A549 (cell line): Measurements from ENCODE around the gene MAP3K9. TPM values are rescaled to one million over a fixed set of nuclear protein-coding genes. Genes with fewer than 3 reads are reported as not detected.
A peak's percentile ranks its signal among the peaks of the same experiment; 100 is the strongest.

Source experiments
- ATAC-seq, 2 experiments: fragments of 200-7000 bp in 1 of 2; fragments of >200 bp in 1 of 2; cut with Nextera tagmentation in 1 of 2; cut with Tn5 transposase in 1 of 2; 3 replicates each; pipeline versions ENCODE4 v1.8.0 to v1.9.1; 2018 to 2020; ENCODE audit warnings: mild to moderate bottlenecking in 1 of 2, moderate library complexity in 1 of 2
- CTCF ChIA-PET: fragments of 300-600 bp; sonication (Branson Sonifier 250); formaldehyde crosslinking; extraction: SDS; loops from one replicate; lab custom pipeline; 2021; ENCODE audit warnings: antibody characterized with exemption, inconsistent platforms; lab: Yijun Ruan, JAX
- POLR2A ChIA-PET: fragments of 350-600 bp; formaldehyde crosslinking; extraction: SDS; loops from one replicate; lab custom pipeline; 2021; ENCODE audit warnings: antibody characterized with exemption, inconsistent platforms; lab: Yijun Ruan, JAX
- DNase-seq, 2 experiments: peaks; one replicate each; pipeline versions ENCODE4 v3.0.0 to v3.0.0-alpha.2; 2011 to 2016; ENCODE audit warnings: low read depth in 1 of 2, low spot score in 1 of 2
- FAIRE-seq: peaks from 2 replicates; lab custom pipeline; 2011; peaks lifted over from hg19 to GRCh38; lab: Jason Lieb, UNC
- H3K27ac ChIP-seq, 2 experiments: fragments of >200 bp; sonication (Bioruptor Twin); formaldehyde crosslinking; 3 replicates each; pipeline ENCODE4 v1.5.1; 2016 to 2017
- H3K4me1 ChIP-seq: fragments of >200 bp; sonication (Bioruptor Twin); formaldehyde crosslinking; 3 replicates; pipeline ENCODE4 v1.6.1; 2016
- H3K4me2 ChIP-seq: fragments of >200 bp; sonication (Bioruptor Twin); formaldehyde crosslinking; 3 replicates; pipeline ENCODE4 v1.6.1; 2016
- H3K4me3 ChIP-seq: fragments of >200 bp; sonication (Bioruptor Twin); formaldehyde crosslinking; 3 replicates; pipeline ENCODE4 v1.5.1; 2016
- H3K9me3 ChIP-seq: fragments of >200 bp; sonication (Bioruptor Twin); formaldehyde crosslinking; 3 replicates; pipeline ENCODE4 v1.6.1; 2016
- CEBPB ChIP-seq, 2 experiments: fragments of >200 bp in 1 of 2; sonication (Bioruptor Twin) in 1 of 2; formaldehyde crosslinking in 1 of 2; IDR thresholded peaks; 2 replicates each; pipeline ENCODE4 v1.6.1; 2012 to 2016
- E2F6 ChIP-seq: IDR thresholded peaks from 2 replicates; pipeline ENCODE4 v1.6.1; 2012; ENCODE audit warnings: low read depth, borderline replicate concordance
- ELK1 ChIP-seq: fragments of 150-350 bp; IDR thresholded peaks from 2 replicates; pipeline ENCODE4 v1.6.1; 2014; ENCODE audit warnings: low read depth, mild to moderate bottlenecking, low read length
- FOSB ChIP-seq: fragments of 250-450 bp; sonication (Bioruptor Pico); IDR thresholded peaks from 2 replicates; pipeline ENCODE4 v1.5.0; 2020; ENCODE audit warnings: mild to moderate bottlenecking, moderate library complexity
- HEYL ChIP-seq: fragments of 250-450 bp; sonication (Bioruptor Pico); IDR thresholded peaks from 2 replicates; pipeline ENCODE4 v1.8.0; 2021; ENCODE audit warnings: mild to moderate bottlenecking, moderate library complexity
- HOXB13 ChIP-seq: fragments of 250-450 bp; sonication (Bioruptor Pico); IDR thresholded peaks from 2 replicates; pipeline ENCODE4 v1.5.0; 2020; ENCODE audit warnings: low read depth, mild to moderate bottlenecking, moderate library complexity
- JUN ChIP-seq, 2 experiments: fragments of >200 bp; sonication (Bioruptor Twin); formaldehyde crosslinking; IDR thresholded peaks; 2 replicates in 1 of 2; 3 replicates in 1 of 2; pipeline ENCODE4 v1.6.1; 2016 to 2017
- MYC ChIP-seq: IDR thresholded peaks from 2 replicates; pipeline ENCODE4 v1.6.1; 2012; ENCODE audit warnings: mild to moderate bottlenecking, inconsistent platforms, low read length, improper control_type of control experiment, borderline replicate concordance
- NFE2L2 ChIP-seq: fragments of 150-350 bp; conservative IDR thresholded peaks from 2 replicates; pipeline ENCODE4 v1.6.1; 2014; ENCODE audit warnings: low read length
- PHF8 ChIP-seq: fragments of 200-600 bp; sonication (generic); IDR thresholded peaks from 2 replicates; pipeline ENCODE4 v1.6.1; 2016; ENCODE audit warnings: low read depth, mild to moderate bottlenecking, antibody characterized with exemption, moderate library complexity, borderline replicate concordance
- RARB ChIP-seq: fragments of 250-450 bp; sonication (Bioruptor Pico); IDR thresholded peaks from 2 replicates; pipeline ENCODE4 v1.8.0; 2021; ENCODE audit warnings: mild to moderate bottlenecking, moderate library complexity
- REST ChIP-seq: fragments of 200-600 bp; sonication (generic); IDR thresholded peaks from 2 replicates; pipeline ENCODE4 v1.6.1; 2016; ENCODE audit warnings: antibody characterized with exemption, mild to moderate bottlenecking, moderate library complexity
- TFCP2L1 ChIP-seq: fragments of 250-450 bp; sonication (Bioruptor Pico); IDR thresholded peaks from 2 replicates; pipeline ENCODE4 v1.5.0; 2021; ENCODE audit warnings: mild to moderate bottlenecking
- USF2 ChIP-seq: fragments of 450-650 bp; IDR thresholded peaks from 2 replicates; pipeline ENCODE4 v1.6.1; 2014; ENCODE audit warnings: antibody characterized with exemption
- ZFP36 ChIP-seq: fragments of 450-650 bp; IDR thresholded peaks from 2 replicates; pipeline ENCODE4 v1.6.1; 2014; ENCODE audit warnings: borderline replicate concordance; ENCODE audit not compliant: partially characterized antibody
- WGBS: methylation state at CpG from one replicate; pipeline ENCODE4 v1.1.6; 2017; ENCODE audit errors: missing lambda C conversion rate; 5-methylcytosine and 5-hydroxymethylcytosine counted together
- polyA plus RNA-seq, 4 experiments: library from polyadenylated mRNA; depleted of rRNA in 3 of 4; stranded (reverse); fragments of >200 nt; fragmentation: RNase III in 1 of 4; extraction: RNeasy Plus Mini Kit Qiagen cat#74134 plus additional on column Dnase treatment in 1 of 4; gene quantifications; 2 replicates in 3 of 4; 3 replicates in 1 of 4; pipeline ENCODE4 v1.2.3, GENCODE V29; 2011 to 2017
- TF ChIP-seq, protein P1 (sequence below): IDR thresholded peaks from 2 replicates; pipeline ENCODE4 v1.6.1; 2012
- TF ChIP-seq, protein P2 (sequence below): IDR thresholded peaks from 2 replicates; pipeline ENCODE4 v1.6.1; 2012
- TF ChIP-seq, protein P3 (sequence below): fragments of >200 bp; sonication (Bioruptor Twin); formaldehyde crosslinking; IDR thresholded peaks from 3 replicates; pipeline ENCODE4 v1.6.1; 2016

Gene MAP3K9
- polyA plus RNA-seq, 2 of the 4 experiments (the other 2 are of a cell fraction), result 5.3 to 8.5 TPM

DNA sequence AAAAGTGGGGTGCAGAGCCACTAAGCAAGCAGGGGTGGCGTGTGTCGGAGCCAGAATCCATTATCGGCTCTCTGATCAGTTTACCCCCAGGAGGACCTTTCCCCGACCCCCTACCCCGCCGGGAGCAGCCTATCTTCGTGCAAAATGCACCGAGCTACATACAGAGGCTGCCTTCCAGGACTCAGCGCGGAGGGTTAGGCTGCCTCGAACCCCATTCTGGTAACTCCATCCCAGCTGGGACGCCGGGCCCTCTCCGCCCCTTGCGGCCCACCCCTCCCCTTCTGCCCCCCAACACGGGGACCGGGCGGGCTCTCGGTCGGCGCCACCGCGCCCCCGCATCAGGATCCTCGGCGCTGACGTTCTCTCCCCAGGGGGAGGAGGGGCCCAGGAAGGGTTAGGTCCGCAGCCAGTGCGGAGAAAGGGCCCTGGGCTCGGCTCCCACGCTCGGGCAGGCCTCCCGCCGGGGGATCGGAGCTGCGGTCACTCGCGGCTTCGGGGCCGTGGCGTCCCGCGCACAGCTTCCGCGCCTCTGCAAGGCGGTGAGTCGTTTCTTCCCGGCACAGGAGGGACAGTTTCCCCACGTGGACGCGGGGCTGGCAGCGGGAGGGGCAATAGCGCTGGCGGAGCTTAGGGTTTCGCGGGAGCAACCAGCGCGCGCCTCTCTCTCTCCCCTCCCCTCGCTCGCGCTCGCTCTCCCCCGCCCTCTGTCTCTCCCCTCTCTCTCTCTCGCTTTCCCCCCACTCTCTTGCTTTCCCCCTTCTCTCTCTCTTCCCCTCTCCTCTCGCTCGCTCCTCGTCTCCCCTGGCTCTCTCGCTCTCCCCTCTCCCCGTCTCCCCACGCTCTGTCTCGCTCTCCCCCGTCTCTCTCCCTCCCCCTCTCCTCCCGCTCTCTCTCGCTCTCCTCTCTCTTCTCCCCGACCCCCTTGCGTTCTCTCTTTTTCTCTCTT, 12.5 kb upstream of the MAP3K9 start:
- Histone ChIP-seq H3K4me1 (peaks cover 14% of the 10 kb centered on the region; the same call in 2 of the 3 replicates), H3K4me2 (peak overlapping the region; percentile 100), H3K9me3 (no peaks in the 10 kb centered on the region), H3K27ac (peak overlapping the region; percentile 89 to 97), H3K4me3 (peak overlapping the region; percentile 94)
- ATAC-seq (peak; percentile 58 to 71), FAIRE-seq (no peak), DNase-seq (peak; percentile 42 to 62)
- ChIA-PET CTCF (interaction anchor here (1.0 to 1.7 kb wide), 2 partner anchors 83 to 86 kb away, joined by 3 to 5 read pairs; partner anchors contain the start of gene PCNX1), POLR2A (interaction anchor here (1.3 to 1.5 kb wide), 2 partner anchors 13 to 85 kb away, joined by 3 to 7 read pairs; partner anchors contain the start of genes MAP3K9 and PCNX1)
- TF ChIP-seq JUN (IDR thresholded peaks at IDR 0.05) (0 out of 5 replicates have a peak, but pooled peaks of 1 of the 2 experiments have one; percentile 17), REST (no peak), HEYL (CRISPR knock-in tag) (no peak), PHF8 (no peak), E2F6 (peak; percentile 86; the same call in 1 of the 2 replicates), USF2 (peak; percentile 17; the same call in 1 of the 2 replicates), ZFP36 (no peak), ELK1 (no peak), NFE2L2 (no peak), FOSB (CRISPR knock-in tag) (no peak)
- TF ChIP-seq, protein P1, sequence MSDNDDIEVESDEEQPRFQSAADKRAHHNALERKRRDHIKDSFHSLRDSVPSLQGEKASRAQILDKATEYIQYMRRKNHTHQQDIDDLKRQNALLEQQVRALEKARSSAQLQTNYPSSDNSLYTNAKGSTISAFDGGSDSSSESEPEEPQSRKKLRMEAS, result peak; percentile 94
- WGBS, result 10% methylated on average over 28 of the region's 77 CpGs

- Histone ChIP-seq H3K27ac (no peak overlapping the region), H3K4me3 (no peak overlapping the region)
- TF ChIP-seq MYC, result no peak
- TF ChIP-seq, protein P1, result no peak
- no peak for TF ChIP-seq JUN (IDR thresholded peaks at IDR 0.05)
- TF ChIP-seq, protein P2, sequence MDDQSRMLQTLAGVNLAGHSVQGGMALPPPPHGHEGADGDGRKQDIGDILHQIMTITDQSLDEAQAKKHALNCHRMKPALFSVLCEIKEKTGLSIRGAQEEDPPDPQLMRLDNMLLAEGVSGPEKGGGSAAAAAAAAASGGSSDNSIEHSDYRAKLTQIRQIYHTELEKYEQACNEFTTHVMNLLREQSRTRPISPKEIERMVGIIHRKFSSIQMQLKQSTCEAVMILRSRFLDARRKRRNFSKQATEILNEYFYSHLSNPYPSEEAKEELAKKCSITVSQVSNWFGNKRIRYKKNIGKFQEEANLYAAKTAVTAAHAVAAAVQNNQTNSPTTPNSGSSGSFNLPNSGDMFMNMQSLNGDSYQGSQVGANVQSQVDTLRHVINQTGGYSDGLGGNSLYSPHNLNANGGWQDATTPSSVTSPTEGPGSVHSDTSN, result no peak
- TF ChIP-seq CEBPB (IDR thresholded peaks at IDR 0.05), result no peak
- TF ChIP-seq RARB (CRISPR knock-in tag), result no peak
- TF ChIP-seq TFCP2L1, result no peak
- TF ChIP-seq, protein P3, sequence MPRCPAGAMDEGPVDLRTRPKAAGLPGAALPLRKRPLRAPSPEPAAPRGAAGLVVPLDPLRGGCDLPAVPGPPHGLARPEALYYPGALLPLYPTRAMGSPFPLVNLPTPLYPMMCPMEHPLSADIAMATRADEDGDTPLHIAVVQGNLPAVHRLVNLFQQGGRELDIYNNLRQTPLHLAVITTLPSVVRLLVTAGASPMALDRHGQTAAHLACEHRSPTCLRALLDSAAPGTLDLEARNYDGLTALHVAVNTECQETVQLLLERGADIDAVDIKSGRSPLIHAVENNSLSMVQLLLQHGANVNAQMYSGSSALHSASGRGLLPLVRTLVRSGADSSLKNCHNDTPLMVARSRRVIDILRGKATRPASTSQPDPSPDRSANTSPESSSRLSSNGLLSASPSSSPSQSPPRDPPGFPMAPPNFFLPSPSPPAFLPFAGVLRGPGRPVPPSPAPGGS, result no peak
- no peak for TF ChIP-seq PHF8
- TF ChIP-seq HOXB13, result no peak
- TF ChIP-seq, all 56 proteins: peak for 0
- Histone ChIP-seq H3K4me1 (peaks cover 24% of the 10 kb centered on the region), H3K4me2 (no peak overlapping the region), H3K9me3 (no peaks in the 10 kb centered on the region)
- WGBS, result 78% methylated on average over 8 of the region's 8 CpGs
- DNase-seq, result peak in 1 of 2 experiments; percentile 16
- ChIA-PET CTCF (interaction anchor here (1.0 to 4.2 kb wide), 22 partner anchors 10 to 213 kb away, joined by 3 to 53 read pairs (median 13); no protein-coding TSS in a partner anchor), POLR2A (no interaction called here)
- ATAC-seq, result no peak
- no peak for FAIRE-seq
These were observed 7.2 kb upstream of the MAP3K9 start for GRCh38 chr14:70816525-70816924.
